GM18868 (cell line): ENCODE results near the gene NFE2L3.
"Not testable (repeated sequence)": the region's sequence is repeated elsewhere in the genome, so short reads cannot be mapped to it uniquely, and the experiment has no call there.

Source experiments
- ATAC-seq: cut with Tn5 transposase; IDR thresholded peaks from one replicate; pipeline ENCODE4 v1.9.1; 2021; ENCODE audit warnings: mild to moderate bottlenecking, moderate library complexity; ENCODE audit not compliant: unreplicated experiment

NFE2L3 gene

GRCh38 chr7:26166684-26167266 lies 14.8 kb downstream of the NFE2L3 start:
- ATAC-seq = peak; percentile 76

GRCh38 chr7:26167303-26167934 lies 15.4 kb downstream of the NFE2L3 start:
- peak; percentile 63 for ATAC-seq

- ATAC-seq = no peak
Observed at GRCh38 chr7:26168458-26169023, 16.5 kb downstream of the NFE2L3 start.

- ATAC-seq = no peak
Observed at GRCh38 chr7:26169271-26169670, 17.3 kb downstream of the NFE2L3 start.

GRCh38 chr7:26170663-26171062 lies 18.7 kb downstream of the NFE2L3 start:
- ATAC-seq = no peak

GRCh38 chr7:26171601-26172000 lies 19.6 kb downstream of the NFE2L3 start:
- ATAC-seq = no peak

GRCh38 chr7:26172048-26172447 lies 20.1 kb downstream of the NFE2L3 start:
- ATAC-seq = no peak

- ATAC-seq = not testable (repeated sequence)
Observed at GRCh38 chr7:26175903-26176302, 23.9 kb downstream of the NFE2L3 start.

- not testable (repeated sequence) for ATAC-seq
Observed at GRCh38 chr7:26176696-26177095, 24.7 kb downstream of the NFE2L3 start.

GRCh38 chr7:26177269-26177668 lies 25.3 kb downstream of the NFE2L3 start:
- not testable (repeated sequence) for ATAC-seq

- ATAC-seq = no peak
Observed at GRCh38 chr7:26178272-26178960, 26.4 kb downstream of the NFE2L3 start.

- ATAC-seq = no peak
Observed at GRCh38 chr7:26179422-26179821, 27.4 kb downstream of the NFE2L3 start.

GRCh38 chr7:26179826-26180497 lies 28.0 kb downstream of the NFE2L3 start:
- ATAC-seq = no peak

GRCh38 chr7:26180792-26181198 lies 28.8 kb downstream of the NFE2L3 start:
- no peak for ATAC-seq

- ATAC-seq = no peak
Observed at GRCh38 chr7:26181474-26182227, 29.7 kb downstream of the NFE2L3 start.

- no peak for ATAC-seq
Observed at GRCh38 chr7:26182283-26182682, 30.3 kb downstream of the NFE2L3 start.

GRCh38 chr7:26182706-26183105 lies 30.7 kb downstream of the NFE2L3 start:
- no peak for ATAC-seq

GRCh38 chr7:26183545-26184280 lies 31.7 kb downstream of the NFE2L3 start:
- no peak for ATAC-seq

- not testable (repeated sequence) for ATAC-seq
Observed at GRCh38 chr7:26184281-26185101, 32.5 kb downstream of the NFE2L3 start.
